Fibroblast of lung (primary cell): ENCODE results near the gene PBX1.

Experiments
- CTCF ChIP-seq, 2 donors: IDR thresholded peaks in 1 of 2; conservative IDR thresholded peaks in 1 of 2; 1 replicate in 1 of 2; 2 replicates in 1 of 2; pipeline ENCODE4 v1.5.1; 2011 to 2012; ENCODE audit warnings: low read length in 2 of 2, control low read depth in 1 of 2, inconsistent platforms in 1 of 2, low read depth in 1 of 2, mild to moderate bottlenecking in 1 of 2
- EZH2 ChIP-seq: IDR thresholded peaks from 2 replicates; pipeline ENCODE4 v1.5.1; 2012; ENCODE audit warnings: low read length, control low read depth, mild to moderate bottlenecking; ENCODE audit errors: missing control alignments

- TF ChIP-seq EZH2 (no peak), CTCF (conservative IDR thresholded peaks at IDR 0.05 in 1 of 2, IDR thresholded peaks at IDR 0.05 in 1 of 2; ENCODE audit: low read depth in 1 of 2, low read length in 2 of 2) (no peak)
These were observed 153.4 kb downstream of the PBX1 start for GRCh38 chr1:164712131-164713036.
